ENCODE results near the gene TMEM164. TPM values are rescaled to one million over a fixed set of nuclear protein-coding genes. Genes with fewer than 3 reads are reported as not detected.

Gene TMEM164
- polyA plus RNA-seq, 1 donor (not counting 4 experiments of a cell fraction or from before 2014, with no cell fraction given) = 15.3 TPM

- dilution Hi-C loops (cut with MboI; ENCODE audit: extremely low pct_ligation_motif_present, low sequenced_read_pairs) = no loop called here
- TF ChIP-seq EZH2 (IDR thresholded peaks at IDR 0.05; ENCODE audit: low read length) = no peak
- TF ChIP-seq CTCF (optimal IDR thresholded peaks at IDR 0.05 in 1 of 3, IDR thresholded peaks at IDR 0.05 in 1 of 3, conservative IDR thresholded peaks at IDR 0.05 in 1 of 3; ENCODE audit: extremely low read depth in 1 of 3, insufficient read depth in 2 of 3, low read length in 3 of 3) = no peak
- no peak overlapping the region for H3K27ac ChIP-seq (ENCODE audit: control insufficient read depth, insufficient read depth, low read length)
- H3K9me1 ChIP-seq (ENCODE audit: control insufficient read depth, extremely low read depth, insufficient read depth, low read length) = no peaks in the 10 kb centered on the region
- H3K9ac ChIP-seq (ENCODE audit: control insufficient read depth, extremely low read depth, insufficient read depth, low read length) = no peak overlapping the region
- no peaks in the 10 kb centered on the region for H3K9me3 ChIP-seq (ENCODE audit: control insufficient read depth, low read depth, low read length)
- no peak overlapping the region for H3K4me2 ChIP-seq (ENCODE audit: control insufficient read depth, extremely low read depth, insufficient read depth, low read depth, low read length)
- H4K20me1 ChIP-seq (ENCODE audit: control insufficient read depth, extremely low read depth, insufficient read depth, low read length) = no peaks in the 10 kb centered on the region
- FAIRE-seq (no peak), DNase-seq (ENCODE audit: low read depth, low spot score) (no peak)
- no peaks in the 10 kb centered on the region for H3K79me2 ChIP-seq (ENCODE audit: control insufficient read depth, insufficient read depth, low read length)
- no peaks in the 10 kb centered on the region for H3K27me3 ChIP-seq (ENCODE audit: control insufficient read depth, extremely low read depth, insufficient read depth, low read length)
- H3K4me1 ChIP-seq (ENCODE audit: control insufficient read depth, extremely low read depth, insufficient read depth, low read length) = peaks cover 24% of the 10 kb centered on the region
- no peaks in the 10 kb centered on the region for H3K36me3 ChIP-seq (ENCODE audit: control insufficient read depth in 2 of 2, extremely low read depth in 1 of 2, insufficient read depth in 2 of 2, low read length in 2 of 2)
- H2AFZ ChIP-seq (ENCODE audit: control insufficient read depth, low read length) = no peak overlapping the region
- H3K4me3 ChIP-seq (ENCODE audit: control insufficient read depth in 2 of 3, extremely low read depth in 1 of 3, insufficient read depth in 2 of 3, low read depth in 1 of 3, low read length in 3 of 3) = no peak overlapping the region
Observed at GRCh38 chrX:110214684-110215083, 211.8 kb downstream of the TMEM164 start.

GRCh38 chrX:110215411-110215810 lies 212.5 kb downstream of the TMEM164 start:
- H3K4me2 ChIP-seq (ENCODE audit: control insufficient read depth, extremely low read depth, insufficient read depth, low read depth, low read length) = no peak overlapping the region
- H3K4me3 ChIP-seq (ENCODE audit: control insufficient read depth in 2 of 3, extremely low read depth in 1 of 3, insufficient read depth in 2 of 3, low read depth in 1 of 3, low read length in 3 of 3) = no peak overlapping the region
- TF ChIP-seq EZH2 (IDR thresholded peaks at IDR 0.05; ENCODE audit: low read length) (no peak), CTCF (optimal IDR thresholded peaks at IDR 0.05 in 1 of 3, IDR thresholded peaks at IDR 0.05 in 1 of 3, conservative IDR thresholded peaks at IDR 0.05 in 1 of 3; ENCODE audit: extremely low read depth in 1 of 3, insufficient read depth in 2 of 3, low read length in 3 of 3) (no peak)
- DNase-seq (ENCODE audit: low read depth, low spot score) = no peak
- no peaks in the 10 kb centered on the region for H3K36me3 ChIP-seq (ENCODE audit: control insufficient read depth in 2 of 2, extremely low read depth in 1 of 2, insufficient read depth in 2 of 2, low read length in 2 of 2)
- H3K9ac ChIP-seq (ENCODE audit: control insufficient read depth, extremely low read depth, insufficient read depth, low read length) = no peak overlapping the region
- H3K79me2 ChIP-seq (ENCODE audit: control insufficient read depth, insufficient read depth, low read length) = no peaks in the 10 kb centered on the region
- no peaks in the 10 kb centered on the region for H3K27me3 ChIP-seq (ENCODE audit: control insufficient read depth, extremely low read depth, insufficient read depth, low read length)
- FAIRE-seq = no peak
- no peaks in the 10 kb centered on the region for H3K9me1 ChIP-seq (ENCODE audit: control insufficient read depth, extremely low read depth, insufficient read depth, low read length)
- H3K27ac ChIP-seq (ENCODE audit: control insufficient read depth, insufficient read depth, low read length) = no peak overlapping the region
- H2AFZ ChIP-seq (ENCODE audit: control insufficient read depth, low read length) = no peak overlapping the region
- no peaks in the 10 kb centered on the region for H4K20me1 ChIP-seq (ENCODE audit: control insufficient read depth, extremely low read depth, insufficient read depth, low read length)
- H3K9me3 ChIP-seq (ENCODE audit: control insufficient read depth, low read depth, low read length) = no peaks in the 10 kb centered on the region
- peaks cover 29% of the 10 kb centered on the region for H3K4me1 ChIP-seq (ENCODE audit: control insufficient read depth, extremely low read depth, insufficient read depth, low read length)
- dilution Hi-C loops (cut with MboI; ENCODE audit: extremely low pct_ligation_motif_present, low sequenced_read_pairs) = no loop called here
